Kidney (tissue), 14 donors: ENCODE data around the gene ANO10. TPM values are rescaled to one million over a fixed set of nuclear protein-coding genes. Genes with fewer than 3 reads are reported as not detected.

Experiments used
- DNase-seq, 5 donors: peaks; one replicate each; pipeline ENCODE4 v3.0.0-alpha.2; 2013 to 2020
- FAIRE-seq: peaks from 2 replicates; lab custom pipeline; 2012; peaks lifted over from hg19 to GRCh38; lab: Jason Lieb, UNC
- H3K27ac ChIP-seq, 2 donors: one replicate each; pipeline ENCODE4 v1.7.0; 2013; ENCODE audit warnings: low read depth in 2 of 2, low read length in 2 of 2, inconsistent platforms in 1 of 2
- H3K27me3 ChIP-seq: one replicate; pipeline ENCODE4 v1.7.1; 2013; ENCODE audit warnings: low read length, inconsistent platforms; ENCODE audit not compliant: control insufficient read depth, insufficient read depth
- H3K36me3 ChIP-seq, 3 donors: one replicate each; pipeline versions ENCODE4 v1.7.0 to v1.7.1; 2013; ENCODE audit warnings: low read length in 3 of 3, control low read depth in 1 of 3, inconsistent platforms in 1 of 3; ENCODE audit not compliant: insufficient read depth in 3 of 3, control insufficient read depth in 2 of 3
- H3K4me1 ChIP-seq, 3 donors: one replicate each; pipeline versions ENCODE4 v1.7.0 to v1.7.1; 2013; ENCODE audit warnings: low read length in 3 of 3, inconsistent platforms in 1 of 3, low read depth in 1 of 3; ENCODE audit not compliant: control insufficient read depth in 2 of 3, insufficient read depth in 2 of 3
- H3K4me3 ChIP-seq, 3 donors: one replicate each; pipeline versions ENCODE4 v1.7.0 to v1.8.1; 2013; ENCODE audit warnings: low read length in 3 of 3, control low read depth in 1 of 3, inconsistent platforms in 1 of 3
- H3K9ac ChIP-seq, 3 donors: one replicate each; pipeline versions ENCODE4 v1.7.0 to v1.7.1; 2013; ENCODE audit warnings: low read length in 3 of 3, control low read depth in 1 of 3, inconsistent platforms in 1 of 3
- H3K9me3 ChIP-seq, 3 donors: one replicate each; pipeline versions ENCODE4 v1.7.0 to v1.7.1; 2013; ENCODE audit warnings: low read length in 3 of 3, control low read depth in 1 of 3, inconsistent platforms in 1 of 3; ENCODE audit not compliant: control insufficient read depth in 2 of 3, insufficient read depth in 1 of 3
- intact Hi-C: fragments of 100-400 bp; cut with DNase I; formaldehyde crosslinking; loops from one replicate; pipeline ENCODE4 v1.11.1; 2022
- polyA plus RNA-seq: library from polyadenylated mRNA; stranded (reverse); fragments of 350-450 nt; fragmentation: Illumina TruSeq; extraction: RNeasy Lipid Tissue Mini Kit (QIAGEN cat#74804); gene quantifications from one replicate; pipeline ENCODE4 v1.2.3, GENCODE V29; 2014; ENCODE audit warnings: low read depth, low replicate concordance; ENCODE audit not compliant: insufficient read depth
- total RNA-seq: library from RNA; stranded (reverse); fragmentation: NEBNext Ultra II Directional; extraction: Animal tissue kit (Norgen Biotek cat#: 25700); gene quantifications from one replicate; pipeline ENCODE4 v1.2.1, GENCODE V29; 2021
- TF ChIP-seq, protein P1 (sequence below): IDR thresholded peaks from 3 replicates; pipeline ENCODE4 v1.5.1; 2012; ENCODE audit warnings: mild to moderate bottlenecking, moderate library complexity, borderline replicate concordance; ENCODE audit not compliant: insufficient read depth; ENCODE audit errors: extremely low read depth
- donor health status: control.
- donor health status: control.
- donor health status: control.
- donor health status: control.
- donor health status: control.
- donor health status: DM: yes; HTN: yes; CAD: no.
- donor health status: Normal renal cell carcinoma (clear cell type).

ANO10 gene
- total and polyA plus RNA-seq, 2 donors from 2014 or later = 45.7 to 48.2 TPM

DNA sequence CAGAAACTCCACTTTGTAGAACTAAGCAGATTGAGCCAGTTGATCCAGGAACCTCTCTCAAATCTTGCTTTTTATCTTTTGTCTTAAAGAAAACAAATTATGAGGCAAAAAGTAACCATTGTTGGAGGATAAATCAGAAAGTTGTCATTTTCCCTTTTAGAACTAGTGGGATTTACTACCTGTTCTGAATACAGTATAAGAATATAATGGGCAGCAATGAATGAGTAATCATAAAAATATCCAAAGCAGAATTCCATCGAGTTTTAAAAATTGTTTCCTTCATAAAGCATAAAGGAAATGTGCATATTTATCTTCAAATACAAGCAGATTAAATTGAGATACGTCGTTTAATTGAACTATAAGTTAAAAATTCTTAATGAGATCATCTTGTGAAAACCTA is 15.9 kb upstream of the ANO10 start:
- TF ChIP-seq, protein P1, sequence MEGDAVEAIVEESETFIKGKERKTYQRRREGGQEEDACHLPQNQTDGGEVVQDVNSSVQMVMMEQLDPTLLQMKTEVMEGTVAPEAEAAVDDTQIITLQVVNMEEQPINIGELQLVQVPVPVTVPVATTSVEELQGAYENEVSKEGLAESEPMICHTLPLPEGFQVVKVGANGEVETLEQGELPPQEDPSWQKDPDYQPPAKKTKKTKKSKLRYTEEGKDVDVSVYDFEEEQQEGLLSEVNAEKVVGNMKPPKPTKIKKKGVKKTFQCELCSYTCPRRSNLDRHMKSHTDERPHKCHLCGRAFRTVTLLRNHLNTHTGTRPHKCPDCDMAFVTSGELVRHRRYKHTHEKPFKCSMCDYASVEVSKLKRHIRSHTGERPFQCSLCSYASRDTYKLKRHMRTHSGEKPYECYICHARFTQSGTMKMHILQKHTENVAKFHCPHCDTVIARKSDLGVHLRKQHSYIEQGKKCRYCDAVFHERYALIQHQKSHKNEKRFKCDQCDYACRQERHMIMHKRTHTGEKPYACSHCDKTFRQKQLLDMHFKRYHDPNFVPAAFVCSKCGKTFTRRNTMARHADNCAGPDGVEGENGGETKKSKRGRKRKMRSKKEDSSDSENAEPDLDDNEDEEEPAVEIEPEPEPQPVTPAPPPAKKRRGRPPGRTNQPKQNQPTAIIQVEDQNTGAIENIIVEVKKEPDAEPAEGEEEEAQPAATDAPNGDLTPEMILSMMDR = no peak
- no peak overlapping the region for H3K27ac ChIP-seq
- no peak overlapping the region for H3K4me3 ChIP-seq
- DNase-seq = no peak
- no peaks in the 10 kb centered on the region for H3K9me3 ChIP-seq
- no peak for FAIRE-seq
- no peaks in the 10 kb centered on the region for H3K36me3 ChIP-seq
- no peaks in the 10 kb centered on the region for H3K27me3 ChIP-seq
- no peak overlapping the region for H3K9ac ChIP-seq
- H3K4me1 ChIP-seq = no peaks in the 10 kb centered on the region
- intact Hi-C loops = no loop called here

DNA sequence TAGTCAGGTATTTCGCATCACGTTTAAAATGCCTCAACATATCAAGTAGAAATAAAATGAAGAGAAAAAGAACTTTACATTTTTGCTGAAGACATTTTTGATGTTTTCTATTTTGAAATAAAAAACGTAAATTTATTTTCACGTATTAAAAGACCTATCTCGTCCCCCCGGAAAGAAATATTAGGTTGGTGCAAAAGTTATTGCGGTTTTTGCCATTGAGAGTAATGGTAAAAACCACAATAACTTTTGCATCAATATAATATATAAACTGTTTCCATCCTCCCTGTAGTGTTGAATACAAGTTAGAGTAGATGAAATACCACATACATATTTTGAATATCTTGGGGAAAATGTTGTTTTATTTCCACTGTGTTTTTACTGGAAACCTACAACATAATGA is 11.2 kb upstream of the ANO10 start:
- H3K36me3 ChIP-seq = no peaks in the 10 kb centered on the region
- no peak overlapping the region for H3K9ac ChIP-seq
- intact Hi-C loops = no loop called here
- no peaks in the 10 kb centered on the region for H3K9me3 ChIP-seq
- TF ChIP-seq, protein P1 = no peak
- no peak overlapping the region for H3K27ac ChIP-seq
- FAIRE-seq (peak; percentile 57), DNase-seq (no peak)
- no peaks in the 10 kb centered on the region for H3K27me3 ChIP-seq
- no peaks in the 10 kb centered on the region for H3K4me1 ChIP-seq
- H3K4me3 ChIP-seq = no peak overlapping the region

DNA sequence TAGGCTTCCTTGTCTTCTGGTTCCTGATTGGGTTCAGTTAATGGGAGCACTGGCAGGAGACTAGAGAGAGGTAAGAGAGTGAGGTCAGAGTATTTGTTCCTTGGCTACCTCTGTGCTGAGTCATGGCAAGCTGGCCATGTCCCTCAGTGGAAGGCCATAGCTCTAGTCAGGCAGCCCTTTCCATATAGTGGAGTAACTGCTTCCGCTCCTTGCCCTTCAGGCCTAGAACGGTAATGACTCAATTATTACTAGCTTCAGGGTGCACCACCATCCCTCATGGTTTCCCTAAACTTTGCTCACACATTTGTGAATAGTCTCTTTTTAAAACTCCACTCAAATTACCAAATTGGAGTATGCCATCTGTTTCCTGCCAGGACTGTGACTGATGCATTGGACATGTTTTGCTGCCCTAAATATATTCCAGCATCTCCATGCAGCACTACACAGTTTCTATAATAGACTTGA is 10.5 kb upstream of the ANO10 start:
- Histone ChIP-seq H3K27ac (no peak overlapping the region), H3K4me3 (no peak overlapping the region), H3K4me1 (no peaks in the 10 kb centered on the region), H3K36me3 (no peaks in the 10 kb centered on the region), H3K9ac (no peak overlapping the region), H3K9me3 (no peaks in the 10 kb centered on the region), H3K27me3 (no peaks in the 10 kb centered on the region)
- TF ChIP-seq, protein P1 = no peak
- DNase-seq = no peak
- no peak for FAIRE-seq
- intact Hi-C loops = no loop called here

DNA sequence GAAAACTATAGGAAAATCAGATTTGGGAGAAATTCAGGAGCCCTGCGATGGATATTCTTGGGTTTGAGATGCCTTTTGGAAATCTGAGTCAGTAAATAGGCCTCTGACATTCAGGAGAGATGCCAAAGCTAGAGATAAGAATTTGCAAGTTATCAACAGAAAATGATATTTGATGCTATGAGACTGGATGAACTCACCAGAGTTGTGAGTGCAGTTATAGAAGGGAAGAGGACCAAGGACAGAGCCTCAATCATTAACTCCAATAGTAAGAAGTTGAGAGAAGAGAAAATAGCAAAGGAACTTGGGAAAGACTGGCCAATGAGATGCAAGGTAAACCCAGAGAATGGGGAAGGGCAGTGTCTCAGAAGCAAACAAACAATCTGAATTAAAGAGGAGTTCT is 7.9 kb upstream of the ANO10 start:
- H3K9ac ChIP-seq = no peak overlapping the region
- FAIRE-seq = no peak
- TF ChIP-seq, protein P1 = no peak

More for the DNA sequence above, 7.9 kb upstream of the ANO10 start:
- H3K4me1 ChIP-seq = no peaks in the 10 kb centered on the region
- no peaks in the 10 kb centered on the region for H3K36me3 ChIP-seq
- intact Hi-C loops = no loop called here
- no peak overlapping the region for H3K27ac ChIP-seq
- H3K9me3 ChIP-seq = no peaks in the 10 kb centered on the region
- no peak for DNase-seq
- H3K4me3 ChIP-seq = no peak overlapping the region
- H3K27me3 ChIP-seq = no peaks in the 10 kb centered on the region
